Activated CD4-positive, alpha-beta memory T cell treated with anti-CD3 and anti-CD28 coated beads for 36 hours (primary cell): Measurements from ENCODE around the gene WNK2. TPM values are rescaled to one million over a fixed set of nuclear protein-coding genes. Genes with fewer than 3 reads are reported as not detected.
A peak's percentile ranks its signal among the peaks of the same experiment; 100 is the strongest.

Source experiments
- CTCF ChIA-PET: fragments of 350-600 bp; sonication (Branson Sonifier 250); formaldehyde crosslinking; loops from one replicate; lab custom pipeline; 2021; ENCODE audit warnings: antibody characterized with exemption, inconsistent platforms; lab: Charles Lee
- POLR2A ChIA-PET: fragments of 350-600 bp; sonication (Branson Sonifier 250); formaldehyde crosslinking; loops from one replicate; lab custom pipeline; 2021; ENCODE audit warnings: antibody characterized with exemption; lab: Charles Lee
- DNase-seq: peaks from one replicate; pipeline ENCODE4 v3.0.0-alpha.2; 2020
- H3K27ac Mint-ChIP-seq: one replicate; pipeline ENCODE4 v1.8.0; 2021; ENCODE audit warnings: mixed read lengths
- H3K27me3 Mint-ChIP-seq: one replicate; pipeline ENCODE4 v1.8.0; 2021; ENCODE audit warnings: mixed read lengths
- H3K36me3 Mint-ChIP-seq: one replicate; pipeline ENCODE4 v1.8.0; 2021; ENCODE audit warnings: mixed read lengths
- H3K4me1 Mint-ChIP-seq: one replicate; pipeline ENCODE4 v1.8.0; 2021; ENCODE audit warnings: low read depth, mixed read lengths
- H3K4me3 Mint-ChIP-seq: one replicate; pipeline ENCODE4 v1.8.0; 2021; ENCODE audit warnings: mild to moderate bottlenecking, mixed read lengths
- H3K9me3 Mint-ChIP-seq: one replicate; pipeline ENCODE4 v1.8.0; 2021; ENCODE audit warnings: mixed read lengths
- intact Hi-C: fragments of 100-400 bp; cut with micrococcal nuclease; formaldehyde crosslinking; loops from one replicate; pipeline ENCODE4 v1.15.1; 2023
- total RNA-seq, 2 experiments: library from RNA; stranded (reverse); gene quantifications; one replicate each; pipeline ENCODE4 v1.2.3, GENCODE V29; 2021

WNK2 gene
- total RNA-seq, 2 experiments from 2014 or later: 1.2 to 1.6 TPM

DNA sequence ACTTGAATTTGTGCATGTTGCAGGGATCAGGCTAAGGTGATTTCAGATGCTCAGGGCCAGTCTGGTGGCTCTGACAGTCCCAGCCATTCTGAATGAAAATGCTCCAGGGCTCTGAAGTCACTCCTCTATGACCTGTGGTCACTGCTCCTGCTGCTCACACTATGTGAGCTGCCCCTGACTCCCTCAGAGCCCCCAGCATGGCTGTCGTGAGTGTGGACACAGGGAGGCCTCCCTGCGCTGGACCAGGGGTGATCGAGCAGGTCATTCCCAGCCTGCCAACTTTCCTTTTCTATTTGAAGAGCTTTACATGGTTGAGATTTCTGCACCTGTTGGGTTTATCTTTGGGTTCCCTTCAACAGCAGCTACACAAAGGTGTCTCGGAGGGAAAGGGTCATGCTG, 74.5 kb downstream of the WNK2 start:
- no peak for DNase-seq
- POLR2A ChIA-PET: no interaction called here

DNA sequence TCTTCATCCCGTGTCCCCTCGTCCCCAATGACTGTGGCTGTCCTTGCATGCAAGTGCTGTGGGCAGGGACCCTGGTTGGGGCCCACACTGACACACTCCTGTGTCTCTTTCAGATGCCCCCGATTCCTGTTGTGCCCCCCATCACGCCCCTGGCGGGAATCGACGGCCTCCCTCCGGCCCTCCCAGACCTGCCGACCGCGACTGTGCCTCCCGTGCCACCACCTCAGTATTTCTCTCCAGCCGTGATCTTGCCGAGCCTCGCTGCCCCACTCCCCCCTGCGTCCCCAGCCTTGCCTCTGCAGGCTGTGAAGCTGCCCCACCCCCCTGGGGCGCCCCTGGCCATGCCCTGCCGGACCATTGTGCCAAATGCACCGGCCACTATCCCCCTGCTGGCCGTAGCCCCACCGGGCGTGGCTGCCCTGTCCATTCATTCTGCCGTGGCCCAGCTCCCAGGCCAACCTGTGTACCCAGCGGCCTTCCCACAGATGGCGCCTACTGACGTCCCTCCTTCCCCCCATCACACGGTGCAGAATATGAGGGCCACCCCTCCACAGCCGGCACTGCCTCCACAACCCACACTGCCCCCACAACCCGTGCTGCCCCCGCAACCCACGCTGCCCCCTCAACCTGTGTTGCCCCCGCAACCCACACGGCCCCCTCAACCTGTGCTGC, 75.0 kb downstream of the WNK2 start:
- Mint-ChIP-seq H3K36me3 (no peaks in the 10 kb centered on the region), H3K4me1 (no peaks in the 10 kb centered on the region), H3K27ac (no peak overlapping the region), H3K4me3 (no peak overlapping the region), H3K9me3 (no peaks in the 10 kb centered on the region), H3K27me3 (no peaks in the 10 kb centered on the region)
- ChIA-PET POLR2A (no interaction called here), CTCF (no interaction called here)
- intact Hi-C loops: no loop called here
- DNase-seq: no peak

More for the DNA sequence above, 74.5 kb downstream of the WNK2 start:
- Mint-ChIP-seq H3K27me3 (no peaks in the 10 kb centered on the region), H3K4me3 (no peak overlapping the region), H3K36me3 (no peaks in the 10 kb centered on the region), H3K27ac (no peak overlapping the region), H3K4me1 (no peaks in the 10 kb centered on the region), H3K9me3 (no peaks in the 10 kb centered on the region)
- intact Hi-C loops: no loop called here
- CTCF ChIA-PET: no interaction called here

DNA sequence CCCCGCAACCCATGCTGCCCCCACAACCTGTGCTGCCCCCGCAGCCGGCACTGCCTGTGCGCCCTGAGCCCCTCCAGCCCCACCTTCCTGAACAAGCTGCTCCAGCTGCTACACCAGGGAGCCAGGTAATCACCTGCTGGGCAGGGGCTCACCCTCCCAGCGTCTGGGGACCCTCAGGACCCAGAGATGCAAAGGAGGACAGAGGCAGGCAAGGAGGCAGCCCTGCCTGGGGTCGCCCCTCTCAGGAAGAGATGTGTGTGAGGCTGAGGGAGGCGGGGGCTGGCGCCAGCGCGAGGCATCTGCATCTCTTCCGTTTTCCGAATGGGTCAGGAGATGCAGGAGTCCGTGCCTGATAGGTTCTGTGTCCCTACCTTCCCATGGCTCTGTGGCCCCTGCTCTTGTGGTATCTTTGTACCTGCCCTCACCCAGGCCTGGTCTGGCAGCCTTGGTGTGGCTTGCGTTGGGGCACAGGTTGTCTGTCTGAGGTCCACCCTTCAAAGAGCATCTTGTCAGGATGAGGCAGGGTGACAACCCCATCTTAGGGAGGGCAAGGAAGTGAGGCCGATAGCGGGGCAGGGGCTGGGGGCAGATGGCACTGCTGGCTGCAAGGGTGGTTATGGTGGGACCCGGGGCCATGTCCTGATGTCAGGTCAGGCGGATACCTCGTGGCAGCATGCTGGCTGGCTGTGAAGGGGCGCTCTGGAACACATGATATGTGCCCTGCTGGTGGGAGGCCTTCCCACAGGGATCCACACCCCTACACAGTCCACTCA, 75.7 kb downstream of the WNK2 start:
- H3K27ac Mint-ChIP-seq: no peak overlapping the region
- no peaks in the 10 kb centered on the region for H3K9me3 Mint-ChIP-seq
- ChIA-PET POLR2A (no interaction called here), CTCF (no interaction called here)
- no peak for DNase-seq
- no peaks in the 10 kb centered on the region for H3K27me3 Mint-ChIP-seq
- intact Hi-C loops: no loop called here
- H3K4me3 Mint-ChIP-seq: no peak overlapping the region
- no peaks in the 10 kb centered on the region for H3K4me1 Mint-ChIP-seq
- H3K36me3 Mint-ChIP-seq: no peaks in the 10 kb centered on the region

DNA sequence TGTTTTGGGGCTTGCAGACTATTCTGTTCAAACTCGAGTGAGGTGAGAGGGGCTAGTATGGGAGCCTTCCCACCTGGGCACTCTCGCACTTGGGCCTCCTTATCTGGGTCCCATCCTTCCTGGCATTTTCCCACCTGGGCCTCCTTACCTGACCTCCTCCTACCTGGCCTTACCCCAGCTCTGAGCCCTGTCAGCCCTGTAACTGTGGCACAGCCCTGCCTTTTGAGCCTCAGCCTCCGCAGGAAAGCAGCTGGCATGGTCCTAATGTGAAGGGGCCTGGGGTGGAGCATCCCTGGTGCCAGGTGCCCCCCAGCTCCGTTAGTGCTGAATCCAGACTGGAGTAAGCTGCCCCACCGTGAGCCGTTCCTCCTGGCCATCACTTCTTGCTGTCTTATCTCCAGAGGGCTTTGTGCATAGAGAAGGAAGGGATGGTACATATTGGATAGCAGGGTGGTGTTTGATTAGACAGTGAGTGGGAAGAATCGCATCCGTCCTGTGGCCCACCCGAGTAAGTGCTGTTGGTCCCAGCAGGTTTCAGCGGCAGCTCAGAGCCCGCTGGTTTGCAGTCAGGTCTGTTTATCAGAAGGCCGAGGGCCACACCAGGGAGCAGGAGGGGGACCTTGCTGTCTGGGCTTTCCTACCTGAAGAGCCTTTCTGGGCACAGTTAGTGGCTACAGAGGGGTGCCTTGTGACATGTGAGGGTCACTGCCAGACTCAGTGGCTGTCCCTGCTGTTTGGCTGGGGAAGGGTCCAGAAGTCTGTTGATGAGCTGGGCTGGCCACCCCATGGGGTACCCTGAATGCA, 76.5 kb downstream of the WNK2 start:
- POLR2A ChIA-PET: no interaction called here
- Mint-ChIP-seq H3K36me3 (no peaks in the 10 kb centered on the region), H3K4me3 (no peak overlapping the region), H3K27me3 (no peaks in the 10 kb centered on the region), H3K4me1 (no peaks in the 10 kb centered on the region), H3K27ac (no peak overlapping the region), H3K9me3 (no peaks in the 10 kb centered on the region)
- CTCF ChIA-PET: no interaction called here
- intact Hi-C loops: no loop called here
- peak; percentile 7 for DNase-seq

DNA sequence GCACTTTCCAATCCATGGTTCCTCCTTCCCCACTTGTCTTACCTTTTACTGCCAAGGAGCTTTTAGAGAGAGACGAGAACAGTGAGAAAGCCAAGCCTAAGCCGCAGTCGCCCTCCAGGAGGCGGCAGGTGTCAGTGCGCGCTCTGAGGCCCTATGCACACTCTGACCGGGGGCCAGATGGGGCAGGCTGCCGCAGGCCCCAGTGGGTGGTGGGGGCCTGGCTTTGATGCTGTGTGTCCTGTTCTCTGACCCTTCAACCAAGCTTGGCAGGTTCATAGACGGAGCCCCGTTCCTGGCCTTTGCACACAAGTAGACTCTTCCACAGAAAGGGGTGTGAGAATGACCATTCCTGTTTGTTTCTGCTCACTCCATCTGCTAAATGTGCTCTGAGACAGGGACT, 77.3 kb downstream of the WNK2 start:
- Mint-ChIP-seq H3K4me1 (no peaks in the 10 kb centered on the region), H3K4me3 (no peak overlapping the region), H3K9me3 (no peaks in the 10 kb centered on the region), H3K36me3 (no peaks in the 10 kb centered on the region), H3K27ac (no peak overlapping the region), H3K27me3 (no peaks in the 10 kb centered on the region)
- ChIA-PET POLR2A (no interaction called here), CTCF (no interaction called here)
- intact Hi-C loops: no loop called here
- DNase-seq: no peak

DNA sequence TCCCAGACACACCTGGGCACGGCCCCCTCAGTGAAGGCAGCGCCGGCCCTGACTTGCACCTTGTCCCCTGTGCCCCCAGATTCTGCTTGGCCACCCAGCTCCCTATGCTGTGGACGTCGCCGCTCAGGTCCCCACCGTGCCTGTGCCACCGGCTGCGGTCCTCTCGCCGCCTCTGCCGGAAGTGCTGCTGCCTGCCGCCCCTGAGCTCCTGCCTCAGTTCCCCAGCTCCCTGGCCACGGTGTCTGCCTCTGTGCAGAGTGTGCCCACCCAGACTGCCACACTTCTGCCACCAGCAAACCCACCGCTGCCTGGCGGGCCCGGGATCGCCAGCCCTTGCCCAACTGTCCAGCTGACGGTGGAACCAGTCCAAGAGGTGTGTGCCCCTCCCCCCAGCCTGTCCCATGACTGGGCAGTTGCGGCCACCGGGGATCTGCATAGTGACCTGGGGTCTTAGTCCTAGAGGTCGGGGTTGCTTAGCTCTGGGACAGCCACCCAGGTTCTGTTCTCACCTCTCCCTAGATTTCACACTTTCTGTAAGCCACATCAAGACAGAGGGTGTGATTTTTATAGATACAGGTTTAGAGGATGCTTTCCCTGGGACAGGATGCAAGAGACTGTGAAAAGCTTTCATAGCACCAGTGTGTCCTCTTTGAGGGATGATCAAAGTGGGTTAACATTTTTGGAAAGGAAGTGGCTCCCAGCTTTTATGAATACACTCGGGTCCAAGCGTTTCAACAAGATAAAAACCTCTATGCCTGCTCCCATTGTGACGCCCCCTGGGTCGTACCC, 78.0 kb downstream of the WNK2 start:
- ChIA-PET CTCF (no interaction called here), POLR2A (no interaction called here)
- H3K27me3 Mint-ChIP-seq: no peaks in the 10 kb centered on the region
- DNase-seq: peak; percentile 7
- H3K4me3 Mint-ChIP-seq: no peak overlapping the region
- H3K4me1 Mint-ChIP-seq: no peaks in the 10 kb centered on the region
- no peaks in the 10 kb centered on the region for H3K36me3 Mint-ChIP-seq
- no peaks in the 10 kb centered on the region for H3K9me3 Mint-ChIP-seq
- intact Hi-C loops: no loop called here
- no peak overlapping the region for H3K27ac Mint-ChIP-seq

DNA sequence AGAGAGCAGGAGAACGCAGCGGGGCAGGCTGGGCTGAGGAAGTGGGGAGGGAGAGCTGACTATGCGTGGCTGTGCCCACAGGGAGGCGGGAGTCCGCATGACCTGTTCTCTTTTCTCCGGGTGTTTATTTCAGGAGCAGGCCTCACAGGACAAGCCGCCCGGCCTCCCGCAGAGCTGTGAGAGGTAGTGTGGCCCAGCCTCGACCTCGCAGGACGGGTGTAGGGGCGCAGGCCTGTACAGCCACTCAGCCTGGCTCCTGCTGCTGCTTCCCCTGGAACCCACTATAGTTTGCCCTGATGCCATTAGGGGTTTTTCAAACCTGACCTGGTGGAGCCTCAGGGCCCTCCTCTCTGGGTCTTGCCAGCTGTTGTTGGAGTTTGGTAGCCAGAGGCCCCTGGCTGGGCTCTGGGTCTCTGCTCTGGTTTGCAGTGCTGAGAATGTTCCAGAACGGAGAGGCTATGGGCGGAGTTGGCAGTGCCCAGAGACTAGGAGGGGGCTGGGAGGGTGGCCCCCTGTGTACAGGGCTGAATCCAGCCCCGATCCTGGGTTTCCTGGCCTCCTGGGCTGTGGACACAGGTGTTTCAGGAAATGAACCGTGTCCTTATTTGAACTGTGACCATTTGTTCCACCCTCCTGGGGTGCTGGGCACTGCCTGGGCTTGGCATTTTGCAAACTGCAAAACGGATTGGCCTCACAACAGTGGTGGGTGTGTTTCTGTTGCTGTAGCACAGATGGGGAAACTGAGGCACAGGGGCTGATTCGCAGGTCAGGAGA, 78.8 kb downstream of the WNK2 start:
- intact Hi-C loops: no loop called here
- peak; percentile 5 for DNase-seq
- Mint-ChIP-seq H3K4me3 (no peak overlapping the region), H3K36me3 (no peaks in the 10 kb centered on the region), H3K9me3 (no peaks in the 10 kb centered on the region), H3K27me3 (no peaks in the 10 kb centered on the region), H3K4me1 (peaks cover 3% of the 10 kb centered on the region), H3K27ac (no peak overlapping the region)
- ChIA-PET POLR2A (no interaction called here), CTCF (no interaction called here)

DNA sequence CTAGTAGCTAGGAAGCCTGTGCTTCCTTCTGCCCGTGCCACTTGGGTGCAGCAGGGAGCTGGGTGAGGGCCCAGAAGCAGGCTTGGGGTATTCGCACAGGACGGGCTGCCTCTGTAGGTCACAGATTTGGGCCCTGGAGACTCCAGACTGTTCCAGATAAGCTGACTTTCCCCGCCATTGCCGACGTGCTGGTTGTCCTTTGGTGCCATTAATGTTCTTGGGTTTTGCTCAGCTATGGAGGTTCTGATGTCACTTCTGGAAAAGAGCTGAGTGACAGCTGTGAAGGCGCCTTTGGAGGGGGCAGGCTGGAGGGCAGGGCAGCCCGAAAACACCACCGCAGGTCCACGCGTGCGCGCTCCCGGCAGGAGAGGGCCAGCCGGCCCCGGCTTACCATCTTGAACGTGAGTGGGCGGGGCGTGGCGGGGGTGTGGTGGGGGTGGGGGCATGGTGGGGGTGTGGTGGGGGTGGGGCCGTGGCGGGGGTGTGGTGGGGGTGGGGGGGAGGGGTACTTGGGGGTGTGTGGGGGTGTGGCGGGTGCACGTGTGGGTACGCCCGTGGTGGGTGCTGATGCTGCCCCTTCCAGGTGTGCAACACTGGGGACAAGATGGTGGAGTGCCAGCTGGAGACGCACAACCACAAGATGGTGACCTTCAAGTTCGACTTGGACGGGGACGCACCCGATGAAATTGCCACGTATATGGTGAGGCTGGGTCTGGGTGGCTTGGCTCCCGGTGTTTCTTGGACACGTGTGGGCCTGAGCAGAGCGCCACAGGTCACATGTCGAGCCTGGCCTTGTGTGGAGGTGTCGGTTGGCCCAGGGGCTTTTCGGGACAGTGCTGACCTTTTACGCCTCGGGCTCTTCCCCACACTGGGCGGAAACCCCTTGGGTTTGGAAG, 79.6 kb downstream of the WNK2 start:
- no peaks in the 10 kb centered on the region for H3K27me3 Mint-ChIP-seq
- CTCF ChIA-PET: no interaction called here
- H3K36me3 Mint-ChIP-seq: no peaks in the 10 kb centered on the region
- POLR2A ChIA-PET: no interaction called here
- intact Hi-C loops: no loop called here
- no peak overlapping the region for H3K4me3 Mint-ChIP-seq
- no peak overlapping the region for H3K27ac Mint-ChIP-seq
- H3K9me3 Mint-ChIP-seq: no peaks in the 10 kb centered on the region
- H3K4me1 Mint-ChIP-seq: peaks cover 6% of the 10 kb centered on the region
- peak; percentile 7 for DNase-seq

DNA sequence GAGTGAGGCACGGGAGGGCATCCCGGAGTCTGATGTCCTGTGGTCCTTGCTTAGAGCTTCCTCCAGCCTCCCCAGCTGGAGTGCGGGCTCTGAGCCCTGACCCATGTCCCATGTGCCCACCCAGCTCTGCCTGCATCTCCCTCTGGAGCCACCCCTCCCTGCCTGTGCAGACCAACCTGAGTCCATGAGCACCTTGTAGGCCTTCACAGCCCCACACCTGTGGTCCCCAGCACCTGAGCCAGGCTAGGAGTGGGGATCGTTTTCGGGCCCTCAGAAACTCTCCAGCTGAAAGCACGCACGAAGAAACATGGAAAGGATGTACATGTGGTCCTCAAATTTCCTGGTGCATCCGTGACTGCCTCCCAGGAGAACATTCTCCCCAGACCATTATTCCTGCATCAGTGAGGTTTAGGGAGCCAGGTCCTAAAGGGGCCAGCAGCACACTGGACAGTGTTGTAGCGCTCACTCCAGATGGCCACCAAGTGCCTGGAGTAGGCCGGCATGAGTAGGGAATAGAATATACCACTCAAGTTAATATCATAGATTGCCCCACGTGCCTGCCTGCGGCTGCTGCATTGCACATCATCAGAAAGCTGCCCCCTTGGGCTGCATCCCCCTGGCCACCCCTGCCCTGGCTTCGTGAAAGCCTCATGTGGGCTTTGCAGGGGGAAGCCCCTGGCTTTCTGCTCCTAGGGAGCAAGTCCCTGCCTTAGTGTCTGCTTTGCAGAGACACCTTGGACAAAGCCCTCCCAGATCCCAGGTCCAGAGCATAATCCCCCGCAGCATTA, 80.6 kb downstream of the WNK2 start:
- CTCF ChIA-PET: no interaction called here
- Mint-ChIP-seq H3K4me1 (peaks cover 12% of the 10 kb centered on the region), H3K4me3 (no peak overlapping the region)

DNA sequence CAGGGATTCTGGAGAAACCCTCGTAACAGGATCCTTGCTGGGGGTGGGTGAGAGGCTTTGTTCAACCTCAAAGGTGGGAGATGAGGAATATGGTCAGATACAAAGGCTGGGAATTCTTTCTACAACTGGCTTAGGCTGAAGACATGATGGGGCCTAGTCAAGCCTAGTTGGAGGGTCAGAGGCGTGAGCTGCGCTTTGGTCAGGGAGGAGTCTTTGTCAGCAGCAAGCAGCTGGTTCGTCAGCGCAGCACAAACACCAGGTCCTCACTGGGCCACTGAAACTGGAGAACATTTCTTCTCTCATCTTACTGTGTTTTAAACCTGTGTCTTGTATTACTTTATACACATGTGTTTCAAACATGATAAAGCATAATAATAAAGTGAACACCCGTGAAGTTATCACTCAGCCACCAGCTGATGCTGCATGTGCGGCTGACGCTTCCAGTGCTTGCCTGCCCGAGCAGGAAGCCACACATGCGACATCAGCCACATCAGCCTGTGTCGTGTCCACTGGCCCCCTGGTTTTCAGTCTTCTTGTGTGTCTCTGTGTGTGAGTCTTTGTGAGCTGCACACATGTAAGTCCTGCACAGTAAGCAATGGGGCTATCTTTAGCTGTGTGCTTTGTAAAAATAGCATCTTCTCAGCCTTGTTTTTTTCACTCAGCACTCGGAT, 81.5 kb downstream of the WNK2 start:
- ChIA-PET POLR2A (no interaction called here), CTCF (no interaction called here)
- Mint-ChIP-seq H3K36me3 (no peaks in the 10 kb centered on the region), H3K27ac (no peak overlapping the region), H3K4me3 (no peak overlapping the region), H3K9me3 (no peaks in the 10 kb centered on the region), H3K27me3 (no peaks in the 10 kb centered on the region), H3K4me1 (peaks cover 12% of the 10 kb centered on the region)
- intact Hi-C loops: no loop called here
- DNase-seq: peak; percentile 8

More for the DNA sequence above, 80.6 kb downstream of the WNK2 start:
- no peaks in the 10 kb centered on the region for H3K36me3 Mint-ChIP-seq
- intact Hi-C loops: no loop called here
- DNase-seq: no peak
- H3K9me3 Mint-ChIP-seq: no peaks in the 10 kb centered on the region
- no peak overlapping the region for H3K27ac Mint-ChIP-seq
- POLR2A ChIA-PET: no interaction called here
- no peaks in the 10 kb centered on the region for H3K27me3 Mint-ChIP-seq
